Hematopoietic multipotent progenitor cell treated with erythropoietin and hydrocortisone succinate and interleukin-3 and kit ligand, for 4 days (in vitro differentiated cells): Measurements from ENCODE around the gene TTLL3.
"Not testable (repeated sequence)": the region's sequence is repeated elsewhere in the genome, so short reads cannot be mapped to it uniquely, and the experiment has no call there.

Experiments
- DNase-seq: peaks from one replicate; pipeline ENCODE4 v3.0.0-alpha.2; 2015

TTLL3 gene, protein sequence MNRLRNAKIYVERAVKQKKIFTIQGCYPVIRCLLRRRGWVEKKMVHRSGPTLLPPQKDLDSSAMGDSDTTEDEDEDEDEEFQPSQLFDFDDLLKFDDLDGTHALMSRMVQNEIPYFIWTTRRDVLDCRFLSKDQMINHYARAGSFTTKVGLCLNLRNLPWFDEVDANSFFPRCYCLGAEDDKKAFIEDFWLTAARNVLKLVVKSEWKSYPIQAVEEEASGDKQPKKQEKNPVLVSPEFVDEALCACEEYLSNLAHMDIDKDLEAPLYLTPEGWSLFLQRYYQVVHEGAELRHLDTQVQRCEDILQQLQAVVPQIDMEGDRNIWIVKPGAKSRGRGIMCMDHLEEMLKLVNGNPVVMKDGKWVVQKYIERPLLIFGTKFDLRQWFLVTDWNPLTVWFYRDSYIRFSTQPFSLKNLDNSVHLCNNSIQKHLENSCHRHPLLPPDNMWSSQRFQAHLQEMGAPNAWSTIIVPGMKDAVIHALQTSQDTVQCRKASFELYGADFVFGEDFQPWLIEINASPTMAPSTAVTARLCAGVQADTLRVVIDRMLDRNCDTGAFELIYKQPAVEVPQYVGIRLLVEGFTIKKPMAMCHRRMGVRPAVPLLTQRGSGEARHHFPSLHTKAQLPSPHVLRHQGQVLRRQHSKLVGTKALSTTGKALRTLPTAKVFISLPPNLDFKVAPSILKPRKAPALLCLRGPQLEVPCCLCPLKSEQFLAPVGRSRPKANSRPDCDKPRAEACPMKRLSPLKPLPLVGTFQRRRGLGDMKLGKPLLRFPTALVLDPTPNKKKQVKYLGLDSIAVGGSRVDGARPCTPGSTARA

GRCh38 chr3:9809615-9810432, at the start of gene TTLL3:
TSS of gene TTLL3 (plus strand) at chr3:9810262. CDS start at chr3:9810662, 400 bp downstream.
- peak; percentile 88 for DNase-seq

GRCh38 chr3:9760779-9761505, 49.1 kb upstream of the TTLL3 start:
- no peak for DNase-seq

DNA sequence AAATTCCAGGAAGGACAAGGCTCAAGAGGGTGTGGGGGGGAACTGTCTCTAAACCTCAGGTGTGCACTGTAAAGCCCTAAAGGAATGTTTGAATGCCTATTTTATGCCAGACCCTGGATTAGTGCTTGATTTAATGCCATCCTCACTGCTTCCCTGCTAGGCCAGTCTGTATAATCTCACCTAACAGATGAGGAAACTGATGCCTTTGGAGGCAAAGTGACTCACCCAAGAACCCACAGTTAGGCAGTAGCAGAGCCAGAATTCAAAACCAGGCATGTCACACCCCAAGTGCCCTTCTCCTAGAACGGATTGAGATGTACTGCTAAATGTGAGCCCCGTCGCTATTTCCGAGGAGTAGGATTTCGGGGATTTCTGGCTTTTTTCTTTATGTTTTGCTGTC, 48.1 kb upstream of the TTLL3 start:
- no peak for DNase-seq

- no peak for DNase-seq
Observed at GRCh38 chr3:9762871-9763270, 47.2 kb upstream of the TTLL3 start.

DNA sequence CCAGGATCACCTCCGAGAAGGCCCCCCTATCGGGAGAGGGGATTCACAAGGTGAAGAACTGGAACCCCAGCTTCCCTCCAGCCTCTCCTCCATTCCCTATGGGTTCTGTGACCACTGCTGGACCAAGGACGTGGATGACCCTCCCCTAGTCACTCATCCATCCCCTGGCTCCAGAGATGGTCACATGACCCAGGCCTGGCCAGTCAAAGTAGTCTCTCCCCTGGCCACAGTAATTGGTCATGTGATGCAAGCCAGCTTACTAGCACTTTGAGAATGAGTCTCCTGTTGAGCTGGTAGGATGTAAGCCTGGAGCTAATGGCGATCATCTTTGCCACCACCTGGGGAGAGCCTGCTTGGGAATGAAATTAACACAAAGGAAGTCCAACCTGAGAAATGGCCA, 44.2 kb upstream of the TTLL3 start:
- no peak for DNase-seq

GRCh38 chr3:9767418-9767817, 42.6 kb upstream of the TTLL3 start:
- peak; percentile 65 for DNase-seq

- no peak for DNase-seq
Observed at GRCh38 chr3:9768141-9768775, 41.8 kb upstream of the TTLL3 start.

DNA sequence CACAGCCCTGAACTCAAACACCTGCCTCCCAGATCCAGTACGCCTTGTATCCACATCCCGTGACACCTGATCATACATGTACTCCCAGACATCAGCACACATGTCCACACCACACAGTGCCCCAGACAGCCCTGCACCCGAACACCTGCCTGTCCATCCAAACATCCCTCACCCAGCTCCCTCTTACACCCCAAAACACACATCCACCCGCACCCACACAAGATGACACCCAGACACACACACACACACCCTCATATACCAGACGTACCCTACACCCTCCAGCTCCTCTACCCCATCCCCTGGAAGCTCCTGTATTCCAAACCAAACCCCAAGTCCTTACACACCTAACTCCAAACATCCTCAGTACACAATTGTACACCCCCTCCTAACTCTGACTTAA, 41.0 kb upstream of the TTLL3 start:
- DNase-seq, result no peak

GRCh38 chr3:9769426-9770275, 40.4 kb upstream of the TTLL3 start, which contains the start of gene CAMK1:
TSS of gene CAMK1 (minus strand) at chr3:9769947. CDS start at chr3:9767749, 2,198 bp downstream.
- DNase-seq, result peak; percentile 84

- peak; percentile 25 for DNase-seq
Observed at GRCh38 chr3:9770276-9770812, 39.7 kb upstream of the TTLL3 start.

DNA sequence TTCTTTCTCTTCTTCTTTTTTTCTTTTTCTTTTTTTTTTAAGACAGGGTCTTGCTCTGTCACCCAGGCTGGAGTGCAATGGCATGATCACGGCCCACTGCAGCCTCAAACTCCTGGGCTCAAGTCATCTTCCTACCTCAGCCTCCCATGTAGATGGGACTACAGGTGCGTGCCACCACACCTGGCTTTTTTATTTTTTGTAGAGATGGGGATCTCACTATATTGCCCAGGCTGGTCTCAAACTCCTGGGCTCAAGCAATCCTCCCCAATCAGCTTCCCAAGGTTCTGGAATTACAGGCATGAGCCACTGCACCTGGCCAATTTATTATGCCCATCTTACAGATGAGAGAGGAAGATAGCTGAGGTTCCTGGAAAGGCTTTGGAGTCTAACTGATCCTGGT, 39.1 kb upstream of the TTLL3 start:
- not testable (repeated sequence) for DNase-seq

DNA sequence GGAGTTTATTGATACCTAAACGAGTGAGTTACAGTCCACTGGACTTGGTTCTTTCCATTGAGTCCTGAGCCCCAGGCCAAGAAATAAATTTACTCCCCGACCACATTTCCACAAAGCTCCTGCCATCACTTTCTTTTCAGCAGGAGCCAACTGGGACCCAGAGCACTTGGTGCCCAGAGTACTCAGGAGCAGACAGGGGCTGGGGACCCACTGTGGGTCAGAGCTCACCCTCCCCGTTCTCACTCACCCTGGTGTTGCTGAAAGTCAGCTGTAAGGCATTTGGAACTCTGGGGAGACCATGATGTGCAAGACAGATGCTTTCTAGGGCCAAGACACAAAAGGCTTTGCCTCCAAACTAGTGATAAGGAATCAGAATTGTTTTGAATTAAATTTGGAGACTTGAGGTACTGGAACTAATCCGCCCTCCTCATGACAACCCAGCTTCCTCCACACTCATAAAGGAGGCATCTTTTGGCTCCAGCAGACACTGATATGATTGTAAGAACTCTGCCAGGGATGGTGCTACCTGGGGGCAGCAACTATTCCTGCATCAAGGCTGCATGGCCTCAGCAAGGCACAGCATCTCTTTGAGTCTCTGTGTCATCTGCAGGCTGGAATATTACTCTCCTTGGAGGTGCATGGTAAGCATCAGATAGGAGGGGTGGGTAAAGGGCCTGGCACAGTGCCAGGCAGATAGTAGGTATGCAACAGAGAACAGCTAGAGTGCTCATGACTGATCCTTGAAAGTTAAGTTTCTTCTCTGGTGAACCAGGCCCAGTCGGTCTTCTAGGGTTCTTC, 33.0 kb upstream of the TTLL3 start:
- peak; percentile 40 for DNase-seq

DNA sequence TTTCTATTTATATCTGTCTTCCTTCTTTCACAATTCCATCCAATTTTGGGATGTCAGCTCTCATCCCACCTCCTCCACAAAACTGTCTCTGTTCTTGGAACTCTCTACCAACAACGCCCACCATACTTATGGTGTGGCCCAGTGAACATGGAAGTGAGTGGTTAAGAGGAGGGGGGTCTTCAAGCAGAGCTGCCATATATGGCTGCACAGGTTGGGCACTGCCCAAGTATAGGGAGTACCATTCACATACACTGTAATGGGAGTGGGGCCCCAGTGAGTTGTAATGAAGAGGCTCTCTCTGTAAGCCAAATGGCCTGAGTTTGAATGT, 32.4 kb upstream of the TTLL3 start:
- DNase-seq, result no peak

DNA sequence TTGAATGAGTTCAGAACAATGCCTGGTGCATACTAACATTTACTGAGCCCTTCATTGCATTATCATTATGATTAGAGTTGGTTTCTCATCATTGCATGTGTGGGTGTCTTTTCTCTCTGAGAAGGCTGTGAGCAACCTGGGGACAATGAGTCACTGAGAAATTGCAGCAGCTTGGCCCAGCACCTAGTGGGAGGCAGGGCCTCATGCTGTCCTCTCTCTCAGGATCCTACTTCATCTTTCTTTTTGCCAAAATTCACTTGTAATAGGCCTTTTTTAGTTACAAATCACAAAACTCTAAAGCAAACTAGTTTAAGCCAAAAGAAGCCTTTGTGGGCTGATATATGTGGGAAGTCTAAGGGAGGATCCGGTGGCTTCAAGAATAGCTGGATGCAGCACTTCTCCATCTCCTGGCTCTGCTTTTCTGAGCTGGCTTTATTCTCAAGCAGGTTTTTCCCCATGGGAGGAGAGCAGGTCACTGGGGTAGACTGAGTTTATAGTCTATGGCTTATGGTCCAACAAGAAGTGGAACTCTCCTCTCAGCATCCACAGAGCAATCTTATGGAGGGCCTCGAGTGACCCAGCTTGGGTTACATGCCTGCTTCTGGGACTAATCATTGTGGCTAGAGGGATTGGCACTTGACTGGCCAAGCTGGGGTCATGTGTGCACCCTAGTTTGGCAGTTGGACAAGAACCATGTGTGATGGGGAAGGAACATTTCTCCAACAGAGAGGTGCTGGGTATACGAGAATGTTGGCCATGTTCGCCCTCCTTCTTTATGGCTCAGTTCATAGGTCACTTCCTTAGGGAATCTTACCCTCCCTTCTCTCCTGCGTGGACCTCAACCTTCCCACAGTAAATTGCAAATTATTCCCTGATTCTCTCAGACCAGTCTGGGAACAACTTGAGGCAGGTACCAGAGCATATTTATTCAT, 31.7 kb upstream of the TTLL3 start:
- DNase-seq, result no peak

- DNase-seq, result peak; percentile 51
Observed at GRCh38 chr3:9779075-9779593, 30.9 kb upstream of the TTLL3 start.

GRCh38 chr3:9779721-9780457, 30.2 kb upstream of the TTLL3 start:
- DNase-seq, result peak; percentile 95

DNA sequence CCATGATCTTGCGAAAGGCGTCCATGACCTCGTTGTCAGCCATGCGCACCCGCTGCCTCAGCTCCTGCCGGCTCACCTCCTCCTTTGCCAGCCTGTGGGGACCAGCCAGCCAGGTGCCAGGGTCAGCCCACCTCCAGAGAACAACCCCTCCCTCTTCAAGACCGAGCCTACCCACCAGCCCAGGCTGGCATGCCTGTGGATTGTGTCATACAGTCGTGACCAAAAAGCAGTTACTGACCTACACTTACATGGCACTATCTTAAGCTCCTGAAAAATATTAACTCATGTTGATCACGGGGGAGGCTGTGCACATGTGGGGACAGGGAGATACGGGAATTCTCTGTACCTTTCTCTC, 29.6 kb upstream of the TTLL3 start:
- DNase-seq, result peak; percentile 54

GRCh38 chr3:9780910-9781309, 29.2 kb upstream of the TTLL3 start:
- DNase-seq, result no peak
